Measurements from ENCODE around the gene SPATS2. TPM values are rescaled to one million over a fixed set of nuclear protein-coding genes. Genes with fewer than 3 reads are reported as not detected.

SPATS2 gene
- total RNA-seq, 2 experiments from 2014 or later, result 9.2 to 10.8 TPM

DNA sequence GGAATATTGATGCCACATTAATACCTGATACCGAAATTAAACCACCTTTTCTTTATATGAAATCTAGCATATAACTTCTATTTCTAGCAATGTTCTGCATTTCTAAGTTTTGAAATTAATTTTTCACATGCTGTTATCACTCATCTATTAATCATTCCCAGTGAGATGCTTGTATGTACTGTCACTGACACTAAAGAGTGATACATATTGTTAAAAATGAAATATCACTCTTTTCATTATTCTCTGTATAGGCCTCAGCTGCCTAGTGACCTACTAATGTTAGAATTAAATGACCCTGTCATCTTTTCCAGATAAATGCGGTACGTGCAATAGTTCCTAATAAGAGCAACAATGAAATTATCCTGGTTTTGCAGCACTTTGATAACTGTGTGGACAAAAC is 121.9 kb downstream of the SPATS2 start:
- TF ChIP-seq, protein P1, sequence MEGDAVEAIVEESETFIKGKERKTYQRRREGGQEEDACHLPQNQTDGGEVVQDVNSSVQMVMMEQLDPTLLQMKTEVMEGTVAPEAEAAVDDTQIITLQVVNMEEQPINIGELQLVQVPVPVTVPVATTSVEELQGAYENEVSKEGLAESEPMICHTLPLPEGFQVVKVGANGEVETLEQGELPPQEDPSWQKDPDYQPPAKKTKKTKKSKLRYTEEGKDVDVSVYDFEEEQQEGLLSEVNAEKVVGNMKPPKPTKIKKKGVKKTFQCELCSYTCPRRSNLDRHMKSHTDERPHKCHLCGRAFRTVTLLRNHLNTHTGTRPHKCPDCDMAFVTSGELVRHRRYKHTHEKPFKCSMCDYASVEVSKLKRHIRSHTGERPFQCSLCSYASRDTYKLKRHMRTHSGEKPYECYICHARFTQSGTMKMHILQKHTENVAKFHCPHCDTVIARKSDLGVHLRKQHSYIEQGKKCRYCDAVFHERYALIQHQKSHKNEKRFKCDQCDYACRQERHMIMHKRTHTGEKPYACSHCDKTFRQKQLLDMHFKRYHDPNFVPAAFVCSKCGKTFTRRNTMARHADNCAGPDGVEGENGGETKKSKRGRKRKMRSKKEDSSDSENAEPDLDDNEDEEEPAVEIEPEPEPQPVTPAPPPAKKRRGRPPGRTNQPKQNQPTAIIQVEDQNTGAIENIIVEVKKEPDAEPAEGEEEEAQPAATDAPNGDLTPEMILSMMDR (IDR thresholded peaks at IDR 0.05), result no peak
- no peak overlapping the region for H3K27ac Mint-ChIP-seq
- intact Hi-C loops (cut with micrococcal nuclease), result no loop called here
- H3K4me3 Mint-ChIP-seq, result no peak overlapping the region
- ATAC-seq (no peak), DNase-seq (no peak)
- no peaks in the 10 kb centered on the region for H3K4me1 Mint-ChIP-seq (ENCODE audit: low read depth)
- POLR2A ChIA-PET, result no interaction called here
- no peaks in the 10 kb centered on the region for H3K27me3 Mint-ChIP-seq
- H3K36me3 Mint-ChIP-seq (ENCODE audit: low read depth), result no peaks in the 10 kb centered on the region
- H3K9me3 Mint-ChIP-seq, result no peaks in the 10 kb centered on the region
- CTCF ChIA-PET, result interaction anchor here (1.8 kb wide), 1 partner anchor 131 kb away, joined by 8 read pairs; no protein-coding TSS in a partner anchor

DNA sequence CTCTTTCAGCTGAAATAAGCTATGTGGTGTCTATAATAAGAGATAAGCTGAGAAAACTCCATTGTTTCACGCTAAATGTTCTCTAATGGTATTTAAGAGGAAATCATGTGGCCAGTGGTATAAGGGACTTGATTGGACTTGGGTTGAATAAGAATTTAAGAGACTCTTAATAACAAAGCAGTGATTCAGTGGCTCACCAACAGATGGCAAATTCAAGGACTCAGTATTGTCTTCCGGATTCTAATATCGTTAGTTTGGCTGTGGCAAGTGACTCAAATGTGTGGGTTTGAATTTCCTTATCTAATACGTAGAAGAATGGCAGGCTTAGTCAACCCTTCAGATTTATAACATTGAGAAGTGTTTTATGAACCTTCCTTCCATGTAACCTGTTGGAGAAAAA is 122.5 kb downstream of the SPATS2 start:
- intact Hi-C loops (cut with micrococcal nuclease), result no loop called here
- ChIA-PET CTCF (interaction anchor here (0.8 to 1.9 kb wide), 3 partner anchors 131 to 142 kb away, joined by 4 to 8 read pairs (median 7); no protein-coding TSS in a partner anchor), POLR2A (interaction anchor here (0.6 kb wide), 1 partner anchor 17 kb away, joined by 3 read pairs; no protein-coding TSS in a partner anchor)
- no peak overlapping the region for H3K27ac Mint-ChIP-seq
- H3K4me1 Mint-ChIP-seq (ENCODE audit: low read depth), result no peaks in the 10 kb centered on the region
- no peaks in the 10 kb centered on the region for H3K9me3 Mint-ChIP-seq
- no peaks in the 10 kb centered on the region for H3K36me3 Mint-ChIP-seq (ENCODE audit: low read depth)
- H3K4me3 Mint-ChIP-seq, result no peak overlapping the region
- TF ChIP-seq, protein P1 (IDR thresholded peaks at IDR 0.05), result no peak
- DNase-seq (no peak), ATAC-seq (no peak)
- no peaks in the 10 kb centered on the region for H3K27me3 Mint-ChIP-seq

DNA sequence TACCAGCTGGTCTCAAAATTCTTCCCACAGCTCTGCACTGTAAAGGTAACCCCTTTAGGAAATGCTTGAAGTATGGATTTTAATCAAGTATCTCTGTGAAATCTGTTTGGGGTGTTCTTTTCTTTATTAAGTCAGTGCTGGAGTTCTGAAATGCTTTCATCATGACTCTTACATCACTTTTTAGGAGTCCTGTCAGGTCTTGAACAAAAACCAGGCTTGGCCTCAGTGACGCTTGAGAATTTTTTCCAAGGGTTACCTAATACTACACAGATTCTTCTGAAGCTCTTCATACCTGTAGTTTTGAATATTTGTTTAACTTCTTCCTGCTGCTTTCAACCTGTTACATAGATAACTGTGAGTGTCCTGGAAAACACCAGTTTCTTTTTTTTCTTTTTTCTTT is 124.6 kb downstream of the SPATS2 start:
- TF ChIP-seq, protein P1 (IDR thresholded peaks at IDR 0.05), result no peak
- Mint-ChIP-seq H3K36me3 (ENCODE audit: low read depth) (no peaks in the 10 kb centered on the region), H3K27ac (no peak overlapping the region), H3K9me3 (no peaks in the 10 kb centered on the region), H3K27me3 (no peaks in the 10 kb centered on the region), H3K4me1 (ENCODE audit: low read depth) (no peaks in the 10 kb centered on the region), H3K4me3 (no peak overlapping the region)
- DNase-seq, result no peak
- intact Hi-C loops (cut with micrococcal nuclease), result no loop called here
- no peak for ATAC-seq
- ChIA-PET CTCF (no interaction called here), POLR2A (no interaction called here)

DNA sequence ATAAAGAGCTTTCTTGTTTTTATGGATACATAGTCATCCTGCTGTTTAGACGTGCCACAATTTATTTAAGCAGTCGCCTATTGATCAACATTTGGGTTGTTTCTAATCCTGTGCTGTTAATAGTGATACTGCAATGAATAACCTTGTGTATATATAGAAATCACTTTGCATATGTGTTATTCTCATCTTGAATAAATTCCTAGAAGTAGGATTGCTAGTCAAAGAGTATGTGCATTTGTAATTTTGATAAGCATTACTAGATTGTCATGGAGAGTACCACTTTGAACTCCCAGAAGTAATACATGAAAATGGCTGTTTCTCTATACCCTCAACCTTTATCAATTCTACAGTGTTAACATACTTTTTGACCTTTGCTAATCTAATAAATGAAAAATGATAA is 126.6 kb downstream of the SPATS2 start:
- TF ChIP-seq, protein P1 (IDR thresholded peaks at IDR 0.05), result no peak
- ATAC-seq (no peak), DNase-seq (no peak)
- CTCF ChIA-PET, result interaction anchor here (0.9 to 2.1 kb wide), 3 partner anchors 12 to 86 kb away, joined by 3 to 10 read pairs (median 3); no protein-coding TSS in a partner anchor
- Mint-ChIP-seq H3K9me3 (no peaks in the 10 kb centered on the region), H3K36me3 (ENCODE audit: low read depth) (peaks cover 1% of the 10 kb centered on the region), H3K4me1 (ENCODE audit: low read depth) (no peaks in the 10 kb centered on the region), H3K27me3 (no peaks in the 10 kb centered on the region), H3K27ac (no peak overlapping the region), H3K4me3 (no peak overlapping the region)
- POLR2A ChIA-PET, result no interaction called here
- intact Hi-C loops (cut with micrococcal nuclease), result no loop called here

DNA sequence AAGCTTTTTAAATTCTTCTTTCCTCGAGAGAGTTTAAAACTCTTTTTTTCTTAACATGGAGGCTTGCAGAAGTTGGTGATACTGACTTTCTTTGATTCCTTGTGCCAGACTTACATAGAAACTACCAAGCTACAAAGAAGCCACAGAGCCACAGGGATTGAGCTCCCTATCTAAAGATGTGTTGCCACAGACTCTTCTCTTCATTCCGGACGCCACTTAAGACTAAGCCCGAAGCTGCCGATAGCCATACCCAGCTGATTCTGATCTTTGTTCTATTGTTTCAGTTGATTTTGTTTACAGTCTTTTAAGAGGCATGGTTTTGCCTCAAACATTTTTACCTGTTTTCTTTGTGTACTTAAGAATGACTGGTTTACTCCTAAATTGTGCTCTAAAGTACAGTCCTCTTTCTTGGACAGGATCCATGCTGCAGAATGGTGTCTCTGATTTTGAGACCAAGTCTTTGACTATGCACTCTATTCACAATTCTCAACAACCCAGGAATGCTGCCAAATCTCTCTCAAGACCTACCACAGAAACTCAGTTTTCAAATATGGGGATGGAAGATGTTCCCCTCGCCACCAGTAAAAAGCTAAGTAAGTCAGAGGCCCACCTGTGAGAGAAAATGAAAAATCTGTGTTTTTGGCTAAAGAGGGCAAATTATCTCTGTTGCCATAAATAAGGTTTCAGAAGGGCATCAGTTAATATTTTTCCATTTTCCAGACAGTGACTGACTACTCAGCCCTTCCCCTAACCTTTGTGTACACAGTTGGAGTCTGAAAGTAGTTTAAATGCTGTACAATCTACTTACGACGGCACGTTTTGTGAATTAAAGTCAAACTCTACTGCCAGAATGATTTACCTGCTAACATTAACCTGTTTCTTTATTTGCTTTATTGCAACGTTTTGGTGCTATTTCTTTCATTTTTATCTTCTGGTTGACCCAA is 129.4 kb downstream of the SPATS2 start:
- Mint-ChIP-seq H3K27ac (no peak overlapping the region), H3K4me3 (no peak overlapping the region), H3K4me1 (ENCODE audit: low read depth) (peaks cover 5% of the 10 kb centered on the region), H3K9me3 (no peaks in the 10 kb centered on the region), H3K27me3 (no peaks in the 10 kb centered on the region), H3K36me3 (ENCODE audit: low read depth) (peaks cover 3% of the 10 kb centered on the region)
- intact Hi-C loops (cut with micrococcal nuclease), result no loop called here
- ATAC-seq (no peak), DNase-seq (no peak)
- CTCF ChIA-PET, result interaction anchor here (1.0 to 1.8 kb wide), 5 partner anchors 18 to 149 kb away, joined by 3 to 11 read pairs (median 7); no protein-coding TSS in a partner anchor
- POLR2A ChIA-PET, result no interaction called here
- TF ChIP-seq, protein P1 (IDR thresholded peaks at IDR 0.05), result no peak
